Neuronal stem cell (in vitro differentiated cells): ENCODE measurements around the gene PRM2.

ENCODE experiments used
- DNase-seq: peaks from one replicate; pipeline ENCODE4 v3.0.0-alpha.2; 2013; ENCODE audit warnings: low spot score
- H2AFZ ChIP-seq: one replicate; pipeline ENCODE4 v1.6.1; 2013; ENCODE audit warnings: mild to moderate bottlenecking, low read length, inconsistent platforms
- H2AK5ac ChIP-seq: 2 replicates; pipeline ENCODE4 v1.6.1; 2013; ENCODE audit warnings: low read depth, mild to moderate bottlenecking, inconsistent platforms, low read length, moderate library complexity, mixed read lengths
- H2BK120ac ChIP-seq: 2 replicates; pipeline ENCODE4 v1.6.1; 2013; ENCODE audit warnings: low read depth, mild to moderate bottlenecking, inconsistent platforms, low read length, moderate library complexity, mixed read lengths
- H2BK12ac ChIP-seq: one replicate; pipeline ENCODE4 v1.6.1; 2013; ENCODE audit warnings: low read length, inconsistent platforms
- H2BK15ac ChIP-seq: 2 replicates; pipeline ENCODE4 v1.6.1; 2013; ENCODE audit warnings: mild to moderate bottlenecking, low read length, inconsistent platforms, mixed read lengths
- H2BK5ac ChIP-seq: one replicate; pipeline ENCODE4 v1.6.1; 2013; ENCODE audit warnings: inconsistent platforms, mild to moderate bottlenecking, low read length, moderate library complexity
- H3K14ac ChIP-seq: one replicate; pipeline ENCODE4 v1.6.1; 2013; ENCODE audit warnings: low read length, inconsistent platforms
- H3K18ac ChIP-seq: 2 replicates; pipeline ENCODE4 v1.6.1; 2013; ENCODE audit warnings: low read length, inconsistent platforms
- H3K23ac ChIP-seq: 2 replicates; pipeline ENCODE4 v1.6.1; 2013; ENCODE audit warnings: low read depth, mild to moderate bottlenecking, mixed read lengths, low read length, inconsistent platforms; ENCODE audit not compliant: poor library complexity
- H3K27ac ChIP-seq: replicated peaks from 3 replicates; pipeline ENCODE4 v1.5.1; 2013; ENCODE audit warnings: low read length, inconsistent platforms
- H3K27me3 ChIP-seq, 3 experiments: 2 replicates each; pipeline ENCODE4 v1.6.1; 2013; ENCODE audit warnings: low read length in 3 of 3, mild to moderate bottlenecking in 2 of 3, inconsistent platforms in 1 of 3, low read depth in 1 of 3, mixed read lengths in 1 of 3, moderate library complexity in 1 of 3; ENCODE audit not compliant: control insufficient read depth in 3 of 3, insufficient read depth in 3 of 3
- H3K36me3 ChIP-seq, 2 donors: replicated peaks in 1 of 2; 2 replicates each; pipeline ENCODE4 v1.6.1; 2013; ENCODE audit warnings: low read length in 2 of 2; ENCODE audit not compliant: control insufficient read depth in 2 of 2, insufficient read depth in 2 of 2
- H3K4ac ChIP-seq: 2 replicates; pipeline ENCODE4 v1.6.1; 2013; ENCODE audit warnings: inconsistent platforms, mild to moderate bottlenecking, low read length, moderate library complexity
- H3K4me1 ChIP-seq, 2 donors: 1 replicate in 1 of 2; 2 replicates in 1 of 2; pipeline ENCODE4 v1.6.1; 2013; ENCODE audit warnings: low read length in 2 of 2, low read depth in 1 of 2; ENCODE audit not compliant: control insufficient read depth in 2 of 2, insufficient read depth in 1 of 2
- H3K4me2 ChIP-seq: one replicate; pipeline ENCODE4 v1.6.1; 2013; ENCODE audit warnings: mild to moderate bottlenecking, low read length, inconsistent platforms; ENCODE audit not compliant: insufficient read depth, poor library complexity, severe bottlenecking
- H3K4me3 ChIP-seq, 2 donors: 2 replicates each; pipeline ENCODE4 v1.5.1; 2013; ENCODE audit warnings: low read length in 2 of 2, mild to moderate bottlenecking in 2 of 2, inconsistent platforms in 1 of 2, moderate library complexity in 1 of 2
- H3K79me1 ChIP-seq: one replicate; pipeline ENCODE4 v1.6.1; 2013; ENCODE audit warnings: low read depth, mild to moderate bottlenecking, inconsistent platforms, low read length, moderate library complexity
- H3K9ac ChIP-seq: one replicate; pipeline ENCODE4 v1.6.1; 2013; ENCODE audit warnings: mild to moderate bottlenecking, low read depth, low read length, inconsistent platforms; ENCODE audit not compliant: poor library complexity
- H3K9me3 ChIP-seq, 2 donors: replicated peaks in 1 of 2; 2 replicates each; pipeline versions ENCODE3 to v1.6.1; 2013; ENCODE audit warnings: low read length in 2 of 2, mild to moderate bottlenecking in 2 of 2, inconsistent platforms in 1 of 2, low read depth in 1 of 2, mixed read lengths in 1 of 2, moderate library complexity in 1 of 2; ENCODE audit not compliant: control insufficient read depth in 2 of 2, insufficient read depth in 1 of 2
- H4K8ac ChIP-seq: one replicate; pipeline ENCODE4 v1.6.1; 2013; ENCODE audit warnings: low read depth, mild to moderate bottlenecking, inconsistent platforms, low read length, moderate library complexity
- H4K91ac ChIP-seq: one replicate; pipeline ENCODE4 v1.6.1; 2013; ENCODE audit warnings: low read length, low read depth, mild to moderate bottlenecking, inconsistent platforms; ENCODE audit not compliant: poor library complexity
- WGBS, 2 donors: extraction: QIAGEN DNeasy Blood & Tissue Kit; methylation state at CpG; one replicate each; pipeline ENCODE4 v1.1.7; 2013; ENCODE audit warnings: missing lambda C conversion rate in 2 of 2, mixed read lengths in 1 of 2; ENCODE audit not compliant: insufficient read length in 2 of 2, insufficient replicate concordance in 1 of 2; ENCODE audit errors: extremely low coverage in 2 of 2; 5-methylcytosine and 5-hydroxymethylcytosine counted together

The PRM2 gene

GRCh38 chr16:11235703-11235991 is 40.6 kb downstream of the PRM2 start:
- Histone ChIP-seq H3K4me1 (peaks cover 2 to 5% of the 10 kb centered on the region in 2 donors), H3K4me3 (no peak overlapping the region), H3K36me3 (no peaks in the 10 kb centered on the region), H3K9ac (no peak overlapping the region), H2AK5ac (no peak overlapping the region), H2BK15ac (no peak overlapping the region), H3K18ac (no peak overlapping the region), H4K91ac (no peak overlapping the region), H3K27ac (no peak overlapping the region), H2BK120ac (no peak overlapping the region), H3K4me2 (no peak overlapping the region), H3K27me3 (peaks cover 0 to 2% (median 0%) of the 10 kb centered on the region in 3 experiments), H3K9me3 (no peaks in the 10 kb centered on the region), H2BK5ac (no peak overlapping the region), H4K8ac (no peak overlapping the region), H3K79me1 (no peaks in the 10 kb centered on the region), H3K14ac (no peak overlapping the region), H2AFZ (no peak overlapping the region), H2BK12ac (no peak overlapping the region), H3K4ac (no peak overlapping the region), H3K23ac (no peak overlapping the region)
- WGBS, 2 donors: no CpG with 5 or more reads among the region's 5 CpGs
- DNase-seq: no peak

- no peak overlapping the region for H3K4ac ChIP-seq
- H2BK15ac ChIP-seq: no peak overlapping the region
- H3K79me1 ChIP-seq: no peaks in the 10 kb centered on the region
- H2BK12ac ChIP-seq: no peak overlapping the region
- H2BK120ac ChIP-seq: no peak overlapping the region
- WGBS, 2 donors: no CpG with 5 or more reads among the region's 13 CpGs
- H2AFZ ChIP-seq: no peak overlapping the region
- H3K36me3 ChIP-seq: no peaks in the 10 kb centered on the region
- H2AK5ac ChIP-seq: no peak overlapping the region
- H4K8ac ChIP-seq: no peak overlapping the region
- no peak overlapping the region for H4K91ac ChIP-seq
- H2BK5ac ChIP-seq: no peak overlapping the region
- H3K4me2 ChIP-seq: no peak overlapping the region
- no peak overlapping the region for H3K18ac ChIP-seq
- no peak overlapping the region for H3K4me3 ChIP-seq
- no peak overlapping the region for H3K9ac ChIP-seq
- H3K23ac ChIP-seq: no peak overlapping the region
- DNase-seq: no peak
- peaks cover 2 to 5% of the 10 kb centered on the region in 2 donors for H3K4me1 ChIP-seq
- H3K9me3 ChIP-seq: no peaks in the 10 kb centered on the region
- H3K14ac ChIP-seq: no peak overlapping the region
- H3K27ac ChIP-seq: no peak overlapping the region
- H3K27me3 ChIP-seq: peaks cover 0 to 3% (median 0%) of the 10 kb centered on the region in 3 experiments
Observed at GRCh38 chr16:11234884-11235702, 41.2 kb downstream of the PRM2 start.

- no peak overlapping the region for H3K23ac ChIP-seq
- H3K18ac ChIP-seq: no peak overlapping the region
- H3K27me3 ChIP-seq: peaks cover 0 to 10% (median 0%) of the 10 kb centered on the region in 3 experiments
- no peak overlapping the region for H2BK5ac ChIP-seq
- H2BK15ac ChIP-seq: no peak overlapping the region
- H3K4me1 ChIP-seq: peaks cover 2 to 5% of the 10 kb centered on the region in 2 donors
- DNase-seq: no peak
- no peak overlapping the region for H3K27ac ChIP-seq
- no peak overlapping the region for H3K4me3 ChIP-seq
- no peak overlapping the region for H3K4ac ChIP-seq
- no peak overlapping the region for H3K9ac ChIP-seq
- H3K79me1 ChIP-seq: no peaks in the 10 kb centered on the region
- no peak overlapping the region for H4K91ac ChIP-seq
- H3K9me3 ChIP-seq: no peaks in the 10 kb centered on the region
- no peak overlapping the region for H3K4me2 ChIP-seq
- no peak overlapping the region for H4K8ac ChIP-seq
- no peak overlapping the region for H2BK12ac ChIP-seq
- no peak overlapping the region for H2AK5ac ChIP-seq
- no CpG with 5 or more reads among the region's 8 CpGs for WGBS, 2 donors
- H2AFZ ChIP-seq: no peak overlapping the region
- H3K36me3 ChIP-seq: no peaks in the 10 kb centered on the region
- H3K14ac ChIP-seq: no peak overlapping the region
- no peak overlapping the region for H2BK120ac ChIP-seq
Observed at GRCh38 chr16:11233727-11234376, 42.4 kb downstream of the PRM2 start.
